Lung (tissue), 12 donors: Measurements from ENCODE around the gene PLCL1. TPM values are rescaled to one million over a fixed set of nuclear protein-coding genes. Genes with fewer than 3 reads are reported as not detected.

ENCODE experiments used
- ATAC-seq: fragments of 200-7000 bp; cut with Tn5 transposase; one replicate; pipeline ENCODE4 v1.9.1; 2020; ENCODE audit warnings: moderate number of reproducible peaks; ENCODE audit not compliant: insufficient read depth, low FRiP score
- DNase-seq, 3 donors: peaks; one replicate each; pipeline ENCODE4 v3.0.0-alpha.2; 2013 to 2017
- H3K27ac ChIP-seq, 2 donors: one replicate each; pipeline ENCODE4 v1.5.1; 2013; ENCODE audit warnings: mild to moderate bottlenecking in 2 of 2, moderate library complexity in 2 of 2, control low read depth in 1 of 2, inconsistent platforms in 1 of 2, low read depth in 1 of 2, low read length in 1 of 2
- H3K27me3 ChIP-seq, 3 donors: one replicate each; pipeline ENCODE4 v1.5.1; 2013; ENCODE audit warnings: low read length in 2 of 3; ENCODE audit not compliant: control insufficient read depth in 3 of 3, insufficient read depth in 3 of 3
- H3K36me3 ChIP-seq, 4 donors: one replicate each; pipeline ENCODE4 v1.5.1; 2013; ENCODE audit warnings: low read length in 4 of 4, mild to moderate bottlenecking in 1 of 4, moderate library complexity in 1 of 4; ENCODE audit not compliant: control insufficient read depth in 4 of 4, insufficient read depth in 4 of 4
- H3K4me1 ChIP-seq, 5 donors: one replicate each; pipeline ENCODE4 v1.5.1; 2013; ENCODE audit warnings: low read length in 5 of 5, mild to moderate bottlenecking in 2 of 5, moderate library complexity in 1 of 5; ENCODE audit not compliant: control insufficient read depth in 5 of 5, insufficient read depth in 5 of 5
- H3K4me3 ChIP-seq: one replicate; pipeline ENCODE4 v1.5.1; 2013; ENCODE audit warnings: mild to moderate bottlenecking, control low read depth, moderate library complexity
- H3K9ac ChIP-seq, 2 donors: one replicate each; pipeline ENCODE4 v1.5.1; 2013; ENCODE audit warnings: low read length in 2 of 2, control low read depth in 1 of 2; ENCODE audit not compliant: insufficient read depth in 1 of 2
- H3K9me3 ChIP-seq, 4 donors: one replicate each; pipeline ENCODE4 v1.5.1; 2013; ENCODE audit warnings: low read length in 3 of 4, mild to moderate bottlenecking in 1 of 4, moderate library complexity in 1 of 4; ENCODE audit not compliant: control insufficient read depth in 4 of 4, insufficient read depth in 3 of 4
- CTCF ChIP-seq: IDR thresholded peaks from 2 replicates; pipeline ENCODE4 v1.5.1; 2012; ENCODE audit warnings: mild to moderate bottlenecking; ENCODE audit errors: control extremely low read depth, extremely low read depth
- WGBS, 2 donors: extraction: QIAGEN DNeasy Blood & Tissue Kit; methylation state at CpG; one replicate each; pipeline ENCODE4 v1.1.7; 2013; 5-methylcytosine and 5-hydroxymethylcytosine counted together
- polyA plus RNA-seq, 2 donors: library from polyadenylated mRNA; stranded (reverse); fragments of 200-250 nt; gene quantifications; one replicate each; pipeline ENCODE4 v1.2.1, GENCODE V29; 2013
- total RNA-seq, 2 donors: library from RNA; depleted of rRNA in 1 of 2; stranded (reverse); fragments of >200 nt in 1 of 2; gene quantifications; one replicate each; pipeline ENCODE4 v1.2.1, GENCODE V29; 2014 to 2021
- donor health status: control.
- donor health status: control.
- donor health status: Bipolar disorder and iron deficiency.
- donor health status: healthy.
- donor health status: DM: yes; HTN: yes; CAD: no.

PLCL1 gene
- total and polyA plus RNA-seq, 4 donors: 1.1 to 13.0 (median 2.9) TPM

- peaks cover 0 to 2% (median 0%) of the 10 kb centered on the region in 4 donors for H3K9me3 ChIP-seq
- H3K4me3 ChIP-seq: no peak overlapping the region
- 66 to 90% methylated on average over 1 of the region's 1 CpG for WGBS, 2 donors
- no peaks in the 10 kb centered on the region for H3K27me3 ChIP-seq
- ATAC-seq: peak; percentile 47
- no peak overlapping the region for H3K9ac ChIP-seq
- peaks cover 1 to 14% (median 4%) of the 10 kb centered on the region in 4 donors for H3K36me3 ChIP-seq
- DNase-seq: no peak
- peaks cover 0 to 24% (median 0%) of the 10 kb centered on the region in 5 donors for H3K4me1 ChIP-seq
- no peak for TF ChIP-seq CTCF
- H3K27ac ChIP-seq: no peak overlapping the region
These were observed 296.0 kb downstream of the PLCL1 start for GRCh38 chr2:198100346-198100745.

- H3K27me3 ChIP-seq: no peaks in the 10 kb centered on the region
- TF ChIP-seq CTCF: no peak
- 98% methylated on average over 3 of the region's 3 CpGs for WGBS, 2 donors
- no peak overlapping the region for H3K4me3 ChIP-seq
- peaks cover 1 to 14% (median 4%) of the 10 kb centered on the region in 4 donors for H3K36me3 ChIP-seq
- peaks cover 0 to 28% (median 0%) of the 10 kb centered on the region in 5 donors for H3K4me1 ChIP-seq
- H3K27ac ChIP-seq: no peak overlapping the region
- no peak for DNase-seq
- peaks cover 0 to 2% (median 0%) of the 10 kb centered on the region in 4 donors for H3K9me3 ChIP-seq
- H3K9ac ChIP-seq: no peak overlapping the region
- ATAC-seq: no peak
These were observed 297.3 kb downstream of the PLCL1 start for GRCh38 chr2:198101688-198102087.

GRCh38 chr2:198102120-198102519, 297.7 kb downstream of the PLCL1 start:
- H3K9ac ChIP-seq: no peak overlapping the region
- no peak for ATAC-seq
- no peak overlapping the region for H3K27ac ChIP-seq
- no peak for DNase-seq
- no peaks in the 10 kb centered on the region for H3K27me3 ChIP-seq
- no peak overlapping the region for H3K4me3 ChIP-seq
- H3K36me3 ChIP-seq: peaks cover 1 to 14% (median 4%) of the 10 kb centered on the region in 4 donors
- WGBS, 2 donors: 93% methylated on average over 3 of the region's 3 CpGs
- H3K9me3 ChIP-seq: peaks cover 0 to 2% (median 0%) of the 10 kb centered on the region in 4 donors
- H3K4me1 ChIP-seq: peaks cover 0 to 30% (median 0%) of the 10 kb centered on the region in 5 donors
- no peak for TF ChIP-seq CTCF

GRCh38 chr2:198102856-198103255, 298.5 kb downstream of the PLCL1 start:
- Histone ChIP-seq H3K9ac (no peak overlapping the region), H3K4me1 (peaks cover 0 to 28% (median 0%) of the 10 kb centered on the region in 5 donors), H3K27me3 (no peaks in the 10 kb centered on the region), H3K27ac (no peak overlapping the region), H3K4me3 (no peak overlapping the region), H3K9me3 (peaks cover 0 to 2% (median 0%) of the 10 kb centered on the region in 4 donors), H3K36me3 (peaks cover 1 to 14% (median 4%) of the 10 kb centered on the region in 4 donors)
- no peak for TF ChIP-seq CTCF
- 80 to 81% methylated on average over 2 of the region's 2 CpGs for WGBS, 2 donors
- ATAC-seq (no peak), DNase-seq (no peak)
